ENCODE data around the gene GCH1.
"Not testable (repeated sequence)": the region's sequence is repeated elsewhere in the genome, so short reads cannot be mapped to it uniquely, and the experiment has no call there.

GCH1 gene

GRCh38 chr14:54817506-54817905, 85.1 kb downstream of the GCH1 start:
- peak; percentile 30 for DNase-seq

DNA sequence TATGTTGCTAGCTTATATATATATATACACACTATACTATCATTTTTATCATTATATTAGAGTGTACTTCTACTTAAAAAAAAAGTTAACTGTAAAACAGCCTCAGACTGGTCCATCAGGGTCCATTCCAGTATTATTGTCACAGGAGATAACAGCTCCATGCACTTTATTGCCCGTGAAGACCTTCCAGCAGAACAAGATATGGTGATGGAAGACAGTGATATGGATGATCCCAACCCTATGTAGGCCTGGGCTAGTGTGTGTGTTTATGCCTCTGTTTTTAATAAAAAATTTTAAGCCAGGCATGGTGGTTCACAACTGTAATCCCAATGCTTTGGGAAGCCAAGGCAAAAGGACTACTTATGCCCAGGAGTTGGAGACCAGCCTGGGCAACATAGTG, 86.2 kb downstream of the GCH1 start:
- no peak for DNase-seq

- no peak for DNase-seq
Observed at GRCh38 chr14:54815515-54815914, 87.1 kb downstream of the GCH1 start.

DNA sequence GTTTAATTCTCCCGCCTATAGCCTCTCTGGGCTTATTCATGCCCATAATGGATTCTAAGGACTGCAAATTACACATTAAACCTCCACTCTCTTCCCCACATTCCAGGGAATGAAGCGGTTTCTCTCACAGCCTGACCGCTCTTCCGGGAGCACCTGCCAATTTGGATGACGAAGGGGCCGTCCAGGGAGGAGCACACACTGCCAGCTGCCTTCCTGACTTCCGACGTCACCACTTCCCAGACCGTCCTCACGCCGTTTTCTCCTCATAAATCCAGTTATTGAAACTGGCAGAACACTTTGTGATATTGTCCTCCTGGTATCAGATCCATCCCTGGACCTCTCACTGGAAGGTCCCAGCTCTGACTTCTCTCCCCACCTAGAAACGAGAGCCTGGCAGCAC, 87.6 kb downstream of the GCH1 start:
- no peak for DNase-seq

- peak; percentile 46 for DNase-seq
Observed at GRCh38 chr14:54814076-54814475, 88.5 kb downstream of the GCH1 start.

- no peak for DNase-seq
Observed at GRCh38 chr14:54813081-54813480, 89.5 kb downstream of the GCH1 start.

DNA sequence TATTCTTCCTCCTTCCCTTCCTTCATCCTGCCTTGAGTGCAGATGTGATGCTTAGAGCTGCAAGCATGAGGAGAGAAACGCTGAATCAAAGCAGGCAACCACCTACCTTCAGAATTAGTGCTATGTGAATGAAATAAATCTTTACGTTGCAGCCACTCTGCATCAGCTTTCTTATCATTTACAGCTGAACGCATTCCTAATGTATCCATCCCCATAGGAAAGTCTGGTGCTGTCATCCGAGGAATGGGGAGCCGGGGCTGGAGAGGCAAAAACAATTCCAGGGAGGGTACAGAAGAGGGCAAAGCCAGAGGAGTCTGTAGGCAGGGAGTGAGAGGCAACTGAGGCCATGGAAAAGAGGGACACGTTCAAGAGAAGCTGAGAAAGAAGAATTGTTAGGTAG, 90.0 kb downstream of the GCH1 start:
- no peak for DNase-seq

- no peak for DNase-seq
Observed at GRCh38 chr14:54809767-54810166, 92.9 kb downstream of the GCH1 start.

- no peak for DNase-seq
Observed at GRCh38 chr14:54808326-54809161, 94.1 kb downstream of the GCH1 start.

DNA sequence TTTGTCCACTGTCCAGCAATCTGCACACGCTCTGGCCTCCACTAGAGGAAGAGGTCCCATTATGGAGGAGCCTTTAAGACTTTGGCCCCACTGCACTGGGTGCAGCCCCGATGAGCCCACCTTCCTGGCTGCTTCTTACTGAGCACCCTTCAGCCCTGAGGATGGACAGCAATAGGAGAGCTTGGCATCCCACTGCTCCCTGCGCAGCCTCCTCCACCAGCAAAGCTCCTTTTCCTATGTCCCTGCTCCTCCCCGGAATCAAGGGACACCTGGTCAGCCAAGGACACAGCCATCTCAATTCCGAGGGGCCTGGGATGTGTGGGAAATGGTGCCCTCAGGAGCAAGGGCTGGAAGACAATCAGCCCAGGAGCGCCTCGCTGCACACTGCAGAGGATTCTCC, 94.7 kb downstream of the GCH1 start:
- no peak for DNase-seq

- no peak for DNase-seq
Observed at GRCh38 chr14:54807428-54807827, 95.2 kb downstream of the GCH1 start.

- no peak for DNase-seq
Observed at GRCh38 chr14:54806616-54807015, 96.0 kb downstream of the GCH1 start.

DNA sequence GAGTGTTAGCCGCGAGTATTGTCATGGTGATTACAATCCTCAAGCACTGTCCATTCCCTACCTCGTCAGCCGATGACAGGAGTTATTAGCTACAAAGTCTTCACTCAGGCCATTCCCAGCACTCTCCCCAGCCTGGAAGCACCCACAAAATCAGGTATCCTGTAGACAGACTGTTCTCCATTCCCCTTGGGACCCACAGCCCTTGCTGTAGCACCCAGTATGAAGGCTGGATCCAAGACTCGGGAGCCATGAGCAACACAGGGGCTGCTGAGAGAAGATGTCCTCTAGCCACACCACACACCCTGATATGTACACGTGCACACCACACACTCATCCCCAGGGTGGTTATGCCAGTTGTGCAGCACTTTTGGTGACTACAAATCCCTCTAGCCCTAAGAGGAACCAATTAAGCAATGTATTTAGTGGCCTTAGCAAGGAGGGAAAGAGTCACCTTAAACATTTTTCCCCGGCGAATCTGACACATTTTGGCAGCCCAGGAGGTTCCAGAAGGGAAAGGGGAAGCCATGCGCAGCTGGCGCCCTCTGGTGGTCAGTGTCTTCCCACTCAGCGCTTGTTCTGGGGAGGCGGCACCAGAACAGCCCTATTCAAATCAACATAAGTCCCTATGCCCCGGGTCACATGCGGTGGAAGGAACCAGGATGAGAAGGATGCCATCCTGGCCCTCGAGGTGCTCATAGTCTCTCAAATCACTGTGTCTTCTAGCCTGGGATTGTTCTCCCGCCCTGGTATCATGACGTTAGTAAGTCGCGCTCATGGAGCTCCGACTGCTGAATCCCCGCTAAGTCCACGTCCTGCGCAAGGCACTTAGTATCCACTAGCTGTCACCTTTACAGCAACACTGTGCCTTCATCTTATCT, 96.9 kb downstream of the GCH1 start:
- DNase-seq = peak; percentile 92

DNA sequence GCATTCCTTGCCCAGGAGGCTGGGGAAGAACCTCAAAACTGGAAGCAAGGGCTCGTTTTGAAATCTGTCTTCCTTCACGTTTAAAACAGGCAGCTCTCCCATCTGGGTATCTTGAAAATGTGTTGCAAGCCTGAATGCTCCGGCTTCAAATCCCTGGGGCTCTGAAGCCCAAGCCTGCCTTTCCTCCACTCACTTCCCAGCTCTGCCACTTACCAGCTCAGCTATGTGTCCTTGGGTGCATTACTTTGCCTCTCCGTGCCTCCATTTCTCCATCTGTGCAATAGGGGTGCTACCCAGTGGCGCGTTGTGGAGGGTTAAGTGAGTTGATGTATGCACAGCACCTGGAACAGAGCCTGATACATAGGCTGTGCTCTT, 97.6 kb downstream of the GCH1 start:
- DNase-seq = peak; percentile 44

DNA sequence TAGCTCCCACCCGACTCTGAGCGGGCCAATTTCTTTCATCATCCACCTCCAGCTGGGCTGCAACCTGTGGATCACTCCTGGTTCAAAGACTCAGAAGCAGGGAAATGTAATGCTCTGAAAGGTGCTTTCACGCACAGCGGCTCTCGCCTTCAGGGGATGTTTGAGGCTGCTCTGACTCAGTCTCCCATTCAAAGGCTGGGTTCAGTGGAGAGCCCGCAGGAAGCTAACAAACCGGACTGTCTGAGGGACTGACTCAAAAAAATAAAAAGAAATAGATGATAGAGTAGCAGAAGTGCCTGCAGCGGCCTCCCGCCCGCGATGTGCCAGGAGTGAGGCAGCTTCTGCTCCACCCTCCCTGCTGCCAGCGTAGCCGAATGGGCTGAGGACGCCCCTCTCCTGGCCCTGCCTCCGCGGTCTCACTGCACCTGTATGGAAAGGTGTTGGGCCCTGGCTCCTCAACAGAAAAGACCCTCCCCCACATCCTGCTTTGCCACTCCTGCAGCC, 98.0 kb downstream of the GCH1 start:
- peak; percentile 70 for DNase-seq

DNA sequence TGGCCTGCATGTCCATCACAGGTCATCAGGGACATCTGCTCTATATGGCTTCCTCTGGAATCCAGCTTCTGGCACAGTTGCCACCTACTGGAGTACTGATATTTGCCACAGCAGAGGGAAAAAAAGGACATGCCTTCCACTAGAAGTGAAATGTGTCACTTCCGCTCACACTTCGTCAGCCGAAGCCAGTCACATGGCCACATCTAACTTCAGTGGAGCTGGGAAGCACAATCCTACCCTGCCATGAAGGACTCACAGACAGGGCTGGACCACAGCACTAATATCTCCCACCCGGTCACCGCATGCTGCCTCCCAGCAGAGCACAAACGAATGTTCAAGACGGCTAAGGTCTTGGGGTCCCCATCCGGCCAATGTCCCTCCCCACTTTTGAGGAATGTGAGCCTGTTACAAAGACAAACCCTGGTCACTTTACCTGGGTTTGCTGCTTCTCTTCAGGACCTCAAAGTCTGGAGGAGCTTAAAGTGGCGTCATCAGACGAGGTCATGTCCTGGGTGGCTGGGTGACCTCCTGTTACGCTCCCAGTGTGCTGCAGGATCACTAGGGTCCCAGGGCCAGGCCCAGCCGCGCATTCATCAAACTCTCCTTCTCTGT, 98.6 kb downstream of the GCH1 start:
- peak; percentile 53 for DNase-seq

GRCh38 chr14:54803396-54803795, 99.2 kb downstream of the GCH1 start:
- DNase-seq = peak; percentile 50

GRCh38 chr14:54801482-54801881, 101.1 kb downstream of the GCH1 start:
- DNase-seq = not testable (repeated sequence)

DNA sequence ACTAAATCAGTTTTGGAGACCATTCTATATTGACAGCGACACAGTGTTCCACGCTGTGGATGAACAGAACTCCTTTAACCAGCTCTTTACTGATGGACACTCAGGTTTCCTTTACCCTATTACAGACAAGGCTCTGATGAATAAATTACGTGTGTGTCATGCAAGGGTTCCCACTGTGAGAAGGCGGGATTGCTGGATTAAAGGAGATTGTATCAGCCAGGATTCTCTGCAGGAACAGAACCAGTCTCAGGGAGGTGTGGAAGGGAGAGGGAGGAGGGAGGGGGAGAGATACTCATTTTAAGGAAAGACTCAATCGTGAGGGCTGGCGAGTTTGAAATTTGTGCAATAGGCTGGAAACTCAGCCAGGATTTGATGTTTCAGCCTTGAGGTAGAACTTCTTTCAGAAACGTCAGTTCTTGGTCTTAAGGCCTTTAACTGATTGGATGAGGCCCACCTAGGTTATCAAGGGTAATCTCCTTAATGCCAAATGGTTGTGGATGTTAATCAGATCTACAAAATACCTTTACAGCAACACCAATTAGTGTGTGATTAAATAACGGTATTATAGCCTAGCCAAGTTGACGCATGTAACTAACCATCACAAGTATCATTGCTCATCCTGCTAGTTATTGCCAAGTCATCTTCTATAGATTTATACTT, 104.0 kb downstream of the GCH1 start:
- peak; percentile 54 for DNase-seq

DNA sequence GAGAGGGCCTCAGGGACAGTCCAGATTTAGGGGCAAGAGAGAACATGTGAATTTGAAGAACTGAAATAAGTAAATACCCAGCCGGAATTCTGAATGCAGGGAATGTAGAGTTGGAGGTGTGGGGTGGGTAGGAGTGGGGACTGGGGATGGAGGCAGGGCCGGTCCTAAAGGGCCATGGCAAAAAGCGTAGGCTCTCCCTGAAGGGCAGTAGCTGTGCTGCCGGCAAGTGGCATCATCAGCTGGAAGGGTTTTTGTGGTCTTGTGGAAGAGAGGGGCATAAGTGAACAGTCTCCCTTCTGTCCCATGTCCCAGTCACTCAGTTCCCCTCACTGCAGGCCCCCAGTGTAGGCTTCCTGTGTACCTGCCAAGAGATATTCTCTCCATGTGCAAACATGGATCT, 104.6 kb downstream of the GCH1 start:
- DNase-seq = no peak

GRCh38 chr14:54797556-54797955, 105.1 kb downstream of the GCH1 start:
- DNase-seq = peak; percentile 52

DNA sequence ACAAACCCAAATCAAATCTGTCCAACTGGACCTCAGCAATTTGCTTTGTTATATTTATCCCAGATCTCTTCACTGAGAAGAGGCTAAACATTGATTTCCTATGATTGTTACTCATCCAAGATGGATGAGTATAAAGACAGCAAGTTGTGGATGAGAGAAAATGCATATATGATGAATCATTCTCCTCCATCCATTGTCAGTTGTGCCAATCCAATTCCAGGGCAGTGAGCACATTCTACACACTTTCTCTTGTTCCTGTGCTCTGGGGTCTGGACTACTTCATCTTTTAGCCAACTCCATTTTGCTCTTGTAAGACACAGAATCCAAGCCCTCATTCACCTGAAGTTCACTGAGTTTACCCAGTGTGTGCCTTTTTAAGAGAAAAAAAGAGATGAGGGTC, 105.7 kb downstream of the GCH1 start:
- peak; percentile 38 for DNase-seq

- peak; percentile 35 for DNase-seq
Observed at GRCh38 chr14:54794796-54795195, 107.8 kb downstream of the GCH1 start.

Data from islet precursor cell (in vitro differentiated cells).